SHP77 treated with DMSO at 0.1 percent for 48 hours (cell line): Measurements from ENCODE around the gene GRIK5.

Experiments
- DNase-seq: peaks from one replicate; lab custom pipeline; 2025; lab: John Stamatoyannopoulos, UW

The GRIK5 gene

DNA sequence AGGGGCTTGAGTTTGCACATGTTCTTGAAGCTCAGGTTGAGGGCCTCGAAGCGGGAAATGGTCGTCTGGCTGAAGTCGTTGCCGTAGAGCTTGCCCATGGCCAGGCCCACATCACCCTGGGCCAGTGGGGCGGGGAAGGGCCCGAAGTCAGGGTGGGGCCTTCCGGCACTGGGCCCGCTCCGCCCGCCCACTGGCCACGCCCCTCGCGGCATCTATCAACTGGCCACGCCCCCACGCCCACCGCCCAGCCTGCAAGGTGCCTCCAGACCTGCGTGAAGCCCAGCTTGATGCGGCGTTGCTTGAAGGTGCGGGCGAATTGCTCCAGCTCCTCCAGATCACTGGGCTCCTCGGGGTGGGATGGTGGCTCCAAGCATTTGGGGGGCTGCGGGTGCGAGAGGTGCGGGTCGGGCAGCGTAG, 25.8 kb upstream of the GRIK5 start:
- DNase-seq = no peak

DNA sequence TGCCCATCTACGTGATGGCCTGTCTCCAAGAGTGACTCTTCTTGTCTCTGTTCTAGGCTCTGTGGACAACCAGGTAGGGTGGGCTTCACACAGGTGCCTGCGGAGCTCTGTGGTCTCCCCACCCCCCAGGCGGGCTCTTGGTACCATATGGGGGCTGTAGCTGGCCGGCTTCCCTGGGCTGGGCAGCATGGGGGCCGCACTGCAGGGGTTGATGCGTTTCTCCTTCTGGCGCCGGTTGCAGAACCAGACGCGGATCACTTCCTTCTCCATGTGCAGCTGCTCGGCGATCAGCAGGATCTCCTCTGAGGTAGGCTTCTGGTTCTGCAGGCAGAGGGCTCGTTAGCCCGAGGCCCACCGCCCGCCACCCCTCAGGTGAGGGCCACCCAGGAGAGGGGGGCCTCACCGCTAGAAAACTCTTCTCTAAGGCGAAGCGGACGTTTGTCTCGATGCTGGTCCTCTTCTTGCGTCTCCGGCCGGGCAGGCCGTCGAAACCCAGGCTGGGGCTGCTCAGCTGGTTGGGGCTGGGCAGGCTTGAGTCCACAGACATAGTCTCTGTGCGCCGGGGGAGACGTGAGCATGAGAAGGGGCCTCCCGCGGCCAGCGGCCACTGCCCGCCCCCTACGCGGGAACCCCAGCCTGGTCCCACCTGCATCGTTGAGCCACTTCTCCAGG, 25.3 kb upstream of the GRIK5 start:
- DNase-seq = no peak

DNA sequence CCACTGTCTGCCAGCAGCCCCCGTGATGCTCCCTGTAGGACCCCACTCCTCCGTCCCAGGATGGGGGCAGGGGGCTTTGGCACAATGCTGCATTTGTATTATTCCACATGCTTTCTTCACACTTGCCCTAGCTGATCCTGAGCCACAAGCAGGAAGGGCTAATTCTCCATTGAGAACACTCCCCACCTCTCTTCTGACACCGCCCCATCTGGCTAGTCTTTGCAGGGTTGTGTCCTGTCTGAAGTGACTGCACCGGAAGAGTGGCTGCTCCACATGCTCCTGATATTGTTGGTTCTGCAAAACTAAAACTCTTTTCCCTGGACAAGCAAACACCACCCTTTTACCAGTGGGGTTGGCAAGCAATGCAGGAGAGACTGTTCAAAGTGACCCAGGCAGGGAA, 23.9 kb upstream of the GRIK5 start:
- DNase-seq = no peak

DNA sequence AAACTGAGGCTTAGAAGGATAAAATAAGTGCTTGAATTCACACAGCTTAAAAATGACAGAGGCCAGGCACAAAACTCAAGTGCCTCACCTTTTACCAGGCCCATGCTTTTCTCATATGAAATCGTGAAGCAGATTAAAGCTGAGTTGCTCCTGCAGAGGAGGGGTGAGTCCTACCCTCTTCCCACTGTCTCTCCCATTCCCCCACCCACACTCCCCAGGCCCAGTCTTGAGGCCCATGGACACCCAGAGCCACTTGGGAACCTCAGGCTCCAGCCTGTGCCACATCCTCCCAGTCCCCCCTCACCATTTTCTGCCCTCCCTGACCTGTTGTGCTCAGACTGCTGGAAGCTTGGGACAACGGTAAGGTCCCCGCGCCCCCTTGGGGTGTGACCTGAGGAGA, 23.5 kb upstream of the GRIK5 start:
- no peak for DNase-seq

DNA sequence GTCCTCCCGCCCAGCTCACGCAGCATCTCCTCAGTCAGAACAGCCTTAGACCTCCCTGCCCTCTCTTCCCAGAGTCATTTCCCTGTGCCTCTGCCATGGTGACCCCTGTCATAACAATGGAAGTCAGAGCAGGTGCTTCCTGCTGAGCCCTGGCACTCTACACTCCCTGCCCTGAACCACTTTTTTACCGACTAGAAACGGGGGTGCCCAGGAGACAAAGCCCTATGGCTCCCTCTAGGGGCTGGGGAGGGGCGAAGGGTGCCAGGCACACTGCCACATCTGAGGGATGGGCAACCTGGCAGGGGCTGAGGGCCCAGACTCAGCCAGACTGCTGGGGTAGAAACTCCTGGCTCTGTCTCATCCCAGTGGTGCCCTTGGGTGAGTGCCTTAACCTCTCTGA, 22.3 kb upstream of the GRIK5 start:
- peak; percentile 26 for DNase-seq

DNA sequence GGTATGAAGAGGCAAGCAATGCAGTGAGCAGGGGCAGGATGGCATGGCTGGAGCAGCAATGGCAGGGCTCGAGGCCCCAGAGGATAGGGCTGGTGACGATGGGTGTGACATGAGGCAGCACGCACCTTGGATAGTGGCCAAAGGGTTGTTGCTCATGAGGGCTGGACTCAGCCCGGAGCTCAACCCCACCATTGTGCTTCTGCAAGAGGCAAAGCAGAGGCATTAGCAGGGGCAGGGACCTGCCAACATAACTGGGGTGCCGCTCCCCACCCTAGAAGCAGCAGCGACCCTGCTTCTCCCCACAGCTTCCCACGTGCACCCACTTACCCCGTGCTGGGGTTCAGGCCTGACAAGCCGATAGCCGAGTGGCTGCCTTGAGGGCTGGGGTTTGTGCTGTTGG, 21.7 kb upstream of the GRIK5 start:
- no peak for DNase-seq

DNA sequence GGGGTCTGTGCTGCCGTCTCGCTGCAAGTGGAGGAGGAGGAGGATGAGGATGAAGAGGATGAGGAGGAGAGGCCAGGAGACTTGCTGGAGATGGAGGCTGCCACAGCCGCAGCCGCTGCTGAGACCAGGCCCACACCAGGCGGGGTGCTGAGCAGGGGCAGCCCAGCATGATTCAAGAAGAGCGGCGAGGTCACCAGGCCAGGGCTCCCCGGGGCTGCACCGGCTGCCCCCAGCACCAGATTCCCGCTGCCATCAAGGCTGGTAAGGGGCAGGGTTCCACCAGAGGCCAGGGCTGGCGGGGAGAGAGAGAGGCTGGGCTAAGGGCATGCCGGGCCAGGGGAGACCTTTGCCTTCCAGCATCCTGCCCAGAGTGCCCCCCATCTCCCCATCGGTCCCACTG, 21.3 kb upstream of the GRIK5 start:
- no peak for DNase-seq

DNA sequence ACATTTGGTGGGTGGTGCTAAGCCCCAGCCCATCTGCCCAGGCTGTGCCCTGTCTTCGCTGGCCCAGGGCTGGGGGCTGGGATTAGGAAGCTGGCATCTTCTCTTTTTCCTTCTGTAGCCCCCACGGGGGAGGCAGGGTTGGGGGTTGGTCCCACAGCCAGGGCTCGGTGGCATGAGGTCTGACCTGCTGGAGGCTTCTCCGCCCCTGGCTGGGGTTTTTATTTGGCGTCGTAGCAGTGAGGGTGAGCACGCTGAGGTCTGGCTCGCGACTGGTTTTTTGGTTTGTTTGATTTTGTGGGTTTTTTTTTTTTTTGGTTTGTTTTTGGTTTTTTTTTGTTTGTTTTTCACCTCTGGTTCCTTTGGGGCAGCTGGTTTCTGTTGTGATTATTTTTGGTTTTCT, 20.7 kb upstream of the GRIK5 start:
- no peak for DNase-seq

DNA sequence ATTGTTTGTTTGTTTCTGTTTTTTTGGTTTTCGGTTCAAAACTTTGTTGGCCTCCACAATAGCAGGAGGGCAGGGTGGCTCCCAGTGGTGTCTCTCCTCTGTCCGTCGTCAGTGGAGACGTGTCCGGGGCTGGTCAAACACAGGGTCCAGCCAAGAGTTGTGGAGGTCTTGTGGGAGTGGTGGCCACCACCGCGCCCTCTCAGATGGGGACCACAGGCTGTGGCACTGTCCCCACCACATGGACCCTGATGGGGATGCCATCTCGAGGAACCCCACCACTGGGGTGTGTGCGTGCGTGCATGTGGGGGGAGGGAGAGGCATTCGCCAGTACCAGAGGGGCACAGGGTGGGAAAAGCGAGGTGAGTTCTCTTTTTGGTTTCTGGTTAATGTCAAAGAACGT, 19.8 kb upstream of the GRIK5 start:
- no peak for DNase-seq

DNA sequence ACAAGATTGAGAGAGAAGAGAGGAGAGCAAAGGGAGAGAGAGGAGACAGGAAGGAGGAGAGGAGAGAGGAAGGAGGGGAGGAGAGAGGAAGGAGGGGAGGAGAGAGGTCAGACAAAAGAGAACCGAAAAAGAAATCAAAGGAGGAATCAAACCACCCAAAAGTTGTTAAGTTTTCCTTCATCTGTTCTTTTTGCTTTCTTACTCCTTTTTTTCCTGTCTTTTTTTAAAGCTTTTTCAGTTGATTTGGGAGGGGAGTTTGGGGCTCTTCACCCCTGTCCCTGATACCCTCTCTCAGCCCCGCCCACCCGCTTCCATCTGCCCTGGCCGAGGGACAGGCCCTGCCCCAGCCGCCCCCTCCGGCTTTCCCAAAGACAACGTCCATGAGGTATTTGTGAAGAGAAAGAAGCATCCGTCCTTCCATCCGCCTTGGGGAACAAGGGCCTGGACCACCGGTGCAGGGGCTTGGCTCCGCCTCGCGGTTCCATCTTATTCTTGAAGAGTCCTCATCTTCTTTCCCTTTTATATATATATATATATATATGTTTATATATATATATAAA, 19.3 kb upstream of the GRIK5 start:
- no peak for DNase-seq

DNA sequence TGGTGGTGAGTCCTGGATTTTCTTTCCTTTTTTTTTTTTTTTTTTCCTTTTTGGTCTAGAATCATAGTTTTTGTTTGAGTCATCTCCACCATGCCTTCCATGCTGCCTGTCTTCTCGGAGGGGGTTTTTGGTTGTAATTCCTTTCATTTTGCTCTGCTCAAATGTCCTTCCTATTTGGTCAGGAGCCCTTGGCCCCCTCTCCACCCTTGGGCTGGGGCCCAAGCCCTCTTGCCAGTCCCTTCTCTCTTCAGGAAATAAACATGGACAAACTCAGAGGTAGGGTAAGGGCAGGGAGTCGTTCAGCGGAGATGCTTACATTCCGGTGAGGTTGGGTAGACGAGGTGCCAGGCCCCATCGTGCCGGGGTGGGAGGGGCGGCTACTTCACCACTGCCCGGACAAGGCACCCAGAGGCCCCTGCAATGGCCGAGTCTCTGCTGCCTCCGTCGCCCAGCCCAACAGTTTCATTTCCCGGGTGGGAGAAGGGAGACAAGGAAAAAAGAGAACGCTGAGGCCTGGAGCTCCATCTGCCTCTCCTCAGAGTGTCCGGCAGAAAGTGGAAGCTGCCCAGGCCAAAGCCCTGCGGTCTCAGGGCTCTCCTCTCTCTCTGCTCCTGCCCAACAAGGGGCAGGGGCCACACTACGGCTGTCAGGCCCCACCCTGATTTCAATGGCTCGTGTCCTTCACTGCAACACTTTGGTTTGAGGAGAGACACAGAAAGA, 18.6 kb upstream of the GRIK5 start:
- DNase-seq = no peak

DNA sequence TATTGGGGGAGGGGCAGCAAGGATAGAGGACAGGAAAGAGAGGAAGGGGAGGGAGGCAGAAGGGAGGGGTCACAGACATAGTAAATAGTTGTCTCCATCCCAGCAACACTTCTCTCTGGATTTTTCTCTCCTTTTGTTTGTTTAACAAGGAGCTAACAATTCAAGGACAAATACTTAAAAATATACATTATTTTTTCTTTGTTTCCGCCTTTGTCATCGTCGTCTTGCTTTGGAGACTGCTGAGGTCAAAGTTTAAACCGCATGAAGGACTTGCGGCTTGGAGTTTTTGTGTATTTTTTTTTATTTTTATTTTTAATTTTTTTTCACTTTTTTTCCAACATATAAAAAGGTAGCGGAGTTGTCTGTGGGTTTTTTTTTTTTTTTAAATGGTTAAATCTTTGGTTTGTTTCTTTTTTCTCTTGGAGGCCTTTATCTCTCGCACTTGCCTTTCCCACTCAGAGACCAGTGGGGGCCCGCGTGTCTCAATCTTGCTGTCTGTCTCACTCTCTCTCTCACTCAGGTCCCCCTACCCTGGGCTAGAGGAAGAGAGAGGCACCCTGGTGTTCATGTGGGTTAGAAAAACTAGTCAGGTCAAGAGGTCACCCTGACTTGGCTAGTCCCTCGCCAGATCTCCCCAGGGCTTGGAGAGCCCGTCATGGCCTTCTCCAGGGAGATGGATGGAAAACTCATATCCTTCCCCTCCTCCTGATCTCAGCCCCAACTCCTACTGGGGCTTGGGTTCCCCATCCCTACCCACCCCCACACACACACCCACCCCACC, 17.0 kb upstream of the GRIK5 start:
- DNase-seq = no peak

DNA sequence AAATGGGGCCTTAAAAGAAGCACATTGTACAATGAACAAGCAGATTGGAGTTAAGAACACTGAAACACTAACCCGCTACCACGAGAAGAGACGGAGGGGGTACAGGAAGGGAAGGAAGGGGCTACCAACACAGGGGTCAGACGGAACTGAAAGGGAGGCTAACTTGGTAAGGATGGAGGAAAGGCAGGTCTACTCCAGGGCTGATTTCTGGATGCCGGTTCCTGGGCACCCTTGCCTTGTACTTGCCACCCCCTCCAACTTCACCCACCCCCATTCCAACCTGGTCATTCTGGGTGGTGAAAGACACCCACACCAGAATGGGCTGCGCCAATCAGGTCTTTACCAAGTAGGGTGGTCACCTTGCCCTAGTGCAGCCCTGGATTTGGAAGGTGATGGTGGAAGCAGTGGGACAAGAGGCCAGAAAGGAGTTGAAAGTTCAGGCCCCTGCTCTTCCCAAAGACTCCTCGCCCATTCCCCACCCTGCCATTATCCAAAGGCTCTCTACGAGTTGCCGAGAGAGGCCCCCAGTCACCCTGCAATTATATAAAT, 16.3 kb upstream of the GRIK5 start:
- no peak for DNase-seq

DNA sequence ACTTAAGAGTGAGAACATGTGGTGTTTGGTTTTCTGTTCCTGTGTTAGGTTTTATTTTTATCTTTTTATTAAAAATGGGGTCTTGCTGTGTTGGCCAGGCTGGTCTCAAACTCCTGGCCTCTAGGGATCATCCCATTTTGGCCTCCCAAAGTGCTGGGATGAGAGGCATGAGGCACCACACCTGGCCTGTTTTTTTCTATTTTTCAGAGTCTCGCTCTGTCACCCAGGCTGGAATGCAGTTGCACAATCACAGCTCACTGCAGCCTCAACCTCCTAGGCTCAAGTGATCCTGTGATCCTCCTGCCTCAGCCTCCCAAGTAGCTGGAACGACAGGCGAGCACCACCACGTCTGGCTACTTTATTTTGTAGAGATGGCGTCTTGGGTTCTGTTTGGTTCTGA, 13.5 kb upstream of the GRIK5 start:
- DNase-seq = no peak

DNA sequence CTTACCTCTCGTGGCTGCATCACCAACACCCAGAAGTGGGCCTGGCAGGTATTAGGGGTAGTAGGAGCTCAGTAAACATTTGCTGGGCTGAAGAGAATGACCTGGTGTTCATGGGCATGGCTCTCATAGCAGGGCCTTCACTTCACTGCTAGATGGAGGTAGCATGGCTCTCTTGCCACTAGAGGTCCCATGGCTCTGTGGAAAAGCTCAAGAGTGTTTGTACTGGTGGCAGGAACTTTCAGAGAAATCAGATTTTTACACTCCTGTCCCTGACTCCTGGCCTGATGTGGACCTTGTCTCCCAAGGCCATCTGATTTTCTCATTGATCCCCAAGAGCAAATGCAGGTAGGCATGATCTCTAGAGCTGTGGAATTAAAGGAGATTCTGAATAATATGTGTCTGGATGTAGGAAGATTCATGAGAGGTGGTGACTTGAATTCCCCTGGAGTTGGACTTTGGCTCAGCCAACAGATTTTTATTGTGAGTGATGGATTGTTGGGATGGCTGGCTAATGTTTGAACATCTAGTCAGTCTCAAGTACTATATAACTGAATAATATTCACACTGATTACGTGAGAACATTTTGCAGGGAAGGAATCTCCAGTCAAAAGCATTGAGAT, 11.7 kb upstream of the GRIK5 start:
- no peak for DNase-seq

DNA sequence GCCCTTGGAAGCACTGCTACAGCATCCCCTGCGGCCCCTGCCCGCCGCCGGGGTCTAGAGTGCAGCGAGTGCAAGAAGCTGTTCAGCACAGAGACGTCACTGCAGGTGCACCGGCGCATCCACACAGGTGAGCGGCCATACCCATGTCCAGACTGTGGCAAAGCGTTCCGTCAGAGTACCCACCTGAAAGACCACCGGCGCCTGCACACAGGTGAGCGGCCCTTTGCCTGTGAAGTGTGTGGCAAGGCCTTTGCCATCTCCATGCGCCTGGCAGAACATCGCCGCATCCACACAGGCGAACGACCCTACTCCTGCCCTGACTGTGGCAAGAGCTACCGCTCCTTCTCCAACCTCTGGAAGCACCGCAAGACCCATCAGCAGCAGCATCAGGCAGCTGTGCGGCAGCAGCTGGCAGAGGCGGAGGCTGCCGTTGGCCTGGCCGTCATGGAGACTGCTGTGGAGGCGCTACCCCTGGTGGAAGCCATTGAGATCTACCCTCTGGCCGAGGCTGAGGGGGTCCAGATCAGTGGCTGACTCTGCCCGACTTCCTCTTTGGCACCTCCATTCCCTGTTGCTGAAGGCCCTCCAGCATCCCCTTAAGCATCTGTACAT, 10.9 kb upstream of the GRIK5 start:
- DNase-seq = no peak

DNA sequence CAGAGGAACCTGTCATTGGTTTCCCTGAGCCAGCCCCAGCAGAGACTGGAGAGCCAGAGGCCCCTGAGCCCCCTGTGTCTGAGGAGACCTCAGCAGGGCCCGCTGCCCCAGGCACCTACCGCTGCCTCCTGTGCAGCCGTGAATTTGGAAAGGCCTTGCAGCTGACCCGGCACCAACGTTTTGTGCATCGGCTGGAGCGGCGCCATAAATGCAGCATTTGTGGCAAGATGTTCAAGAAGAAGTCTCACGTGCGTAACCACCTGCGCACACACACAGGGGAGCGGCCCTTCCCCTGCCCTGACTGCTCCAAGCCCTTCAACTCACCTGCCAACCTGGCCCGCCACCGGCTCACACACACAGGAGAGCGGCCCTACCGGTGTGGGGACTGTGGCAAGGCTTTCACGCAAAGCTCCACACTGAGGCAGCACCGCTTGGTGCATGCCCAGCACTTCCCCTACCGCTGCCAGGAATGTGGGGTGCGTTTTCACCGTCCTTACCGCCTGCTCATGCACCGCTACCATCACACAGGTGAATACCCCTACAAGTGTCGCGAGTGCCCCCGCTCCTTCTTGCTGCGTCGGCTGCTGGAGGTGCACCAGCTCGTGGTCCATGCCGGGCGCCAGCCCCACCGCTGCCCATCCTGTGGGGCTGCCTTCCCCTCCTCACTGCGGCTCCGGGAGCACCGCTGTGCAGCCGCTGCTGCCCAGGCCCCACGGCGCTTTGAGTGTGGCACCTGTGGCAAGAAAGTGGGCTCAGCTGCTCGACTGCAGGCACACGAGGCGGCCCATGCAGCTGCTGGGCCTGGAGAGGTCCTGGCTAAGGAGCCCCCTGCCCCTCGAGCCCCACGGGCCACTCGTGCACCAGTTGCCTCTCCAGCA, 10.1 kb upstream of the GRIK5 start:
- no peak for DNase-seq

DNA sequence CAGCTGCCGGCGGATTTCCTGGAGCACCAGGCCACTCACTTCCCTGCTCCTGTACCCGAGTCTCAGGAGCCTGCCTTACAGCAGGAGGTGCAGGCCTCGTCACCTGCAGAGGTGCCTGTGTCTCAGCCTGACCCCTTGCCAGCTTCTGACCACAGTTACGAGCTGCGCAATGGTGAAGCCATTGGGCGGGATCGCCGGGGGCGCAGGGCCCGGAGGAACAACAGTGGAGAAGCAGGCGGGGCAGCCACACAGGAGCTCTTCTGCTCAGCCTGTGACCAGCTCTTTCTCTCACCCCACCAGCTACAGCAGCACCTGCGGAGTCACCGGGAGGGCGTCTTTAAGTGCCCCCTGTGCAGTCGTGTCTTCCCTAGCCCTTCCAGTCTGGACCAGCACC, 9.3 kb upstream of the GRIK5 start:
- no peak for DNase-seq

DNA sequence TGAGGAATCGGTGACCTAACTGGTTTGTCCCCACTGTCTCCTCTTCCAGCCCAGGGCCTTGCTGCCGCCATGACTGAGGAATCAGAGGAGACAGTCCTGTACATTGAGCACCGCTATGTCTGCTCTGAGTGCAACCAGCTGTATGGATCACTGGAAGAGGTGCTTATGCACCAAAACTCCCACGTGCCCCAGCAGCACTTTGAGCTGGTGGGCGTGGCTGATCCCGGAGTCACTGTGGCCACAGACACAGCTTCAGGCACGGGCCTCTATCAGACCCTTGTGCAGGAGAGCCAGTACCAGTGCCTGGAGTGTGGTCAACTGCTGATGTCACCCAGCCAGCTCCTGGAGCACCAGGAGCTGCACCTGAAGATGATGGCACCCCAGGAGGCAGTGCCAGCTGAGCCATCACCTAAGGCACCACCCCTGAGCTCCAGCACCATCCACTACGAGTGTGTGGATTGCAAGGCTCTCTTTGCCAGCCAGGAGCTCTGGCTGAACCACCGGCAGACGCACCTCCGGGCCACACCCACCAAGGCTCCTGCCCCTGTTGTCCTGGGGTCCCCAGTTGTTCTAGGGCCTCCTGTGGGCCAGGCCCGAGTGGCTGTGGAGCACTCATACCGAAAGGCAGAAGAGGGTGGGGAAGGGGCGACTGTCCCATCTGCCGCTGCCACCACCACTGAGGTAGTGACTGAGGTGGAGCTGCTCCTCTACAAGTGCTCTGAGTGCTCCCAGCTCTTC, 8.7 kb upstream of the GRIK5 start:
- DNase-seq = no peak

DNA sequence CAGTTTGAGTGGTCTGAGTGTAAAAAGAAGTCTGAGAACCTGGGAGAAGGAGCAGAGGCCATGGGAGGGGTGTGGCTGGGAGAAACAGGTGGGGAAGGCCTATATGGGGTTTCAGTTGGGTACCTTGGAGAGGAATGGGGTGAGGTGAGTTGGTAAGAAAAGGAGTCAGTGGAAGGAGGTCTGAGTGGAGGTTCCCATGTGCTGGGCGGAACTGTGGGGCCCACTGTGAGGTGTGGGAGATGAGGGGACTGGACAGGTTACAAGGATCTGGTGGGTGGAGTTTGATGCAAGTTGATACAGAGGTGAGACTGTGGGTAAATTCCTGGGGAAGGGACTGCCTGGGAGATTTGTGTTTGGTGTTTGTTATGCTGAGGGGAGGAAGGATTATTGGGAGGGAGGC, 8.1 kb upstream of the GRIK5 start:
- DNase-seq = no peak
